ENCODE measurements around the gene UPF1. TPM values are rescaled to one million over a fixed set of nuclear protein-coding genes. Genes with fewer than 3 reads are reported as not detected.

UPF1 gene
- total and polyA plus RNA-seq, 2 of the 13 experiments (the other 11 are each of a cell fraction or from before 2014, with no cell fraction given), result 16.9 to 41.8 TPM

- TF ChIP-seq GMEB2 (CRISPR knock-in tag; IDR thresholded peaks at IDR 0.05; ENCODE audit: low read depth) (no peak), ZNF740 (CRISPR knock-in tag; IDR thresholded peaks at IDR 0.05) (no peak), SAFB2 (CRISPR knock-in tag; IDR thresholded peaks at IDR 0.05; ENCODE audit: borderline replicate concordance, low read depth) (peak; percentile 65; the same call in 1 of the 2 replicates), XBP1 (CRISPR knock-in tag; IDR thresholded peaks at IDR 0.05) (no peak), THAP11 (CRISPR knock-in tag; IDR thresholded peaks at IDR 0.05) (peak; percentile 59; the same call in 1 of the 2 replicates), TRIM22 (IDR thresholded peaks at IDR 0.05) (no peak), ZNF367 (CRISPR knock-in tag; IDR thresholded peaks at IDR 0.05; ENCODE audit: borderline replicate concordance) (no peak), ZNF672 (CRISPR knock-in tag; IDR thresholded peaks at IDR 0.05) (no peak), ZNF121 (CRISPR knock-in tag; IDR thresholded peaks at IDR 0.05) (peak; percentile 70; the same call in 1 of the 2 replicates), TFAP4 (IDR thresholded peaks at IDR 0.05; ENCODE audit: borderline replicate concordance, low read depth) (0 out of 2 replicates have a peak, but pooled peaks have one; percentile 43), POLR2A (IDR thresholded peaks at IDR 0.05; ENCODE audit: insufficient read depth in 1 of 2, low read depth in 2 of 2, low read length in 2 of 2) (peak; percentile 31 to 34; a peak in 2 of 4 replicates), ZBTB39 (CRISPR knock-in tag; IDR thresholded peaks at IDR 0.05) (no peak), TAF1 (CRISPR knock-in tag; IDR thresholded peaks at IDR 0.05) (peak; percentile 34; the same call in 1 of the 2 replicates), ZMYM2 (CRISPR knock-in tag; IDR thresholded peaks at IDR 0.05) (no peak), PATZ1 (CRISPR knock-in tag; IDR thresholded peaks at IDR 0.05) (peak; percentile 24), ZNF451 (CRISPR knock-in tag; IDR thresholded peaks at IDR 0.05) (peak; percentile 29; the same call in 1 of the 2 replicates), TCF7 (IDR thresholded peaks at IDR 0.05; ENCODE audit: low read depth) (no peak), ZNF574 (CRISPR knock-in tag; IDR thresholded peaks at IDR 0.05) (peak; percentile 68)
Measured at GRCh38 chr19:18895038-18895823, 63.5 kb downstream of the UPF1 start (continued).

Measured in HepG2 (cell line).